ENCODE measurements around the gene AK8. TPM values are rescaled to one million over a fixed set of nuclear protein-coding genes. Genes with fewer than 3 reads are reported as not detected.
"Not testable (repeated sequence)": the region's sequence is repeated elsewhere in the genome, so short reads cannot be mapped to it uniquely, and the experiment has no call there.

Gene AK8
- polyA plus RNA-seq, 5 donors: 1.4 to 4.6 (median 3.5) TPM

DNA sequence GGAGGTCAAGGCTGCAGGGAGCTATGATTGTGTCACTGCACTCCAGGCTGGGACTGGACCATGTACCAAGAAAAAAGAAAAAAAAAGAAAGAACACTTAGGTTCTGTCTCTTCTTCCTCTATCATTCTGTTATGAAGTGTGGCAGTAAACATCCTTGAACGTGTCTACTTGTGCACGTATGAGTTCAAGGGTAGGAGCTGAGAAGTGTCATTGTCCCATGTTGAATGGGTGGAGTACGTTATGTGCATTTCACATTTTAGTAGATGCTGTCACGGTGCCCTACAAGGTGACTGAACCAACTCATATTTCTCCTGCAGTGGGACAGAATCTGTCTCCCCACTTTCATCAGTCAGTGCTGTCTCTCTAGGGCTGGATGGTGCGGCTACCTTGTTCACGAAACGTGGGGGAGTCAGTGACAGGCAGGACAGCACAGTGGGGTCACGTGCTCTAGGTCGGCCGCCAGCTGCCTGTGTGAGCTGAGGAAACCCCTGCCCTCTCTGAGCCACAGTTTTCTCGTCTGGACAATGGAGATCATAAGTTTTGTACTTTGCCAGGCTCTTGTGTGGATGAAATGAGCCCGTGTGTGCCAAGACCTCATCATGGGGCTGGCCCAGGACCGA lies 160.6 kb downstream of the AK8 start:
- no peak for DNase-seq

DNA sequence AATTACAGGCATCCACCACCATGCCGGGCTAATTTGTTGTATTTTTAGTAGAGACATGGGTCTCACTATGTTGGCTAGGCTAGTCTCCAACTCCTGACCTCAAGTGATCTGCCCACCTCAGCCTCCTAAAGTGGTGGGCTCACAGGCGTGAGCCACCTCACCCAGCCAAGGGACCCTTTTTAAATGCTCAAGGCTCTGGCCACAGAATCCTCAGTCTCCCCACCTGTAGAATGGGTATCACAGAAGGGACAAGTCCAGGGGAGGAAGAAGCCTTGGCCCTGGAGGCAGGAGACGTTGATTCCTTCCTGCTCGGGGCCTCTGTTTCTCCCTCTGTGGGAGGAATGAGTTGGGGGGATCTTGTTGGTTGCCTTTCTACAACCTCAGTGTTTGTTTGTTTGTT lies 162.1 kb downstream of the AK8 start:
- no peak for DNase-seq

DNA sequence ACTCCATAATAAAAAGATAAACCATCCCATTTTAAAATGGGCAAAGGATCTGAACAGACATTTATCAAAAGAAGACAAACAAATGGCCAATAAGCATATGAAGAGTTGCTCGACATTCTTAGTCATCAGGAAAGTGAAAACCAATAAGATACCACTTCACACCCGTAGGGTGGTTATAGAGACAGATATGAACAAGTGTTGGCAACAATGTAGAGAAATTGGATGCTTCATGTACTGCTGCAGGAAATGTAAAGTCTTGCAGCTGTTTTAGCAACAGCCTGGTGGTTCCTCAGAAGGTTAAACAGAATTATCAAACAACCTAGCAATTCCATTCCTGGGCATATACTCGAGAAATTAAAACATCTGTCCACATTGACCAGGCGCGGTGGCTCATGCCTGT lies 165.3 kb downstream of the AK8 start:
- DNase-seq: no peak

DNA sequence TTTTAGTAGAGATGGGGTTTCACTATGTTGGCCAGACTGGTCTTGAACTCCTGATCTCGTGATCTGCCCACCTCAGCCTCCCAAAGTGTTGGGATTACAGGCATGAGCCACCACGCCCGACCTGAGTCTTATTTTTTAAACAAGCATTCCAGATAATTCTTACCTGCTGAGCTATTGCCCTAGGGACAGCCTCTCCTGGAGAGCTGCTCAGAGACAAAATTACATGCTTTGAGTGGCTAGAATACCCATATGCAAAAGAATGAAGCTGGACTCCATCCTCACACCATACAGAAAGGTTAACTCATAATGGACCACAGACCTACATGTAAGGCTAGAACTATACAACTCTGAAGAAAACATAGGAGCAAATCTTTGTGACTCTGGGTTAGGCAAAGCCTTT lies 166.2 kb downstream of the AK8 start:
- no peak for DNase-seq

DNA sequence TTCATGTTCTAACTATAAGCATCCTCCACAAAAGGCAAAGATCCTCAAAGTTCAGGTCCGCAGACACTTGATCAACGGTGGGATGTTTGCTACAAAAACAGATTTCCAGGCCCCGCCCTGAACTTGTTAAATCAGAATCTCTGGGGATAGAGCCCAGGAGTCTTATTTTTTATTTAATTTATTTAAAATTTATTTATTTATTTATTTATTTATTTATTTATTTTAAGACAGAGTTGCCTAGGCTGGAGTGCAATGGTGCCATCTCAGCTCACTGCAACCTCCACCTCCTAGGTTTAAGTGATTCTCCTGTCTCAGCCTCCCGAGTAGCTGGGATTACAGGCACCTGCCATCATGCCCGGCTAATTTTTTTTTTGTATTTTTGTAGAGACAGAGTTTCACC lies 166.9 kb downstream of the AK8 start:
- DNase-seq: not testable (repeated sequence)

DNA sequence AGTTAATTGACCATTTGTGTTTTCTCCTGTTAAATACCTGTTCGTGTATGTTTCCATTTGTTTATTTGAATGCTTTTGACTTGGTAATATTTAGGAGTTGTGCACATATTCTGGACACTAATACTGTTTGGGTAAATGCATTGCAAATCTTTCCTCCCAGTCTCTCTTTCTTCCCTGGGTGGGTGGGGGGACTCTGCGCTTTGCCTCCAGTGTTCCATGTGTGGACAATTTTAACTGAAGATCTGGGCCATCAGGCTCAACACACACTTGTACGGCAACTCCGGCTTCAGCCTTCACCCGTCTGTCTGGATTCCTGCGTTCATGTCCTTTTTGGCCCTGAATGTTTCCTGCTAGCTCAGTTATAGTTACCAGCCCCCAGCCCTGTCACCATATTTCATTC lies 167.8 kb downstream of the AK8 start:
- no peak for DNase-seq

DNA sequence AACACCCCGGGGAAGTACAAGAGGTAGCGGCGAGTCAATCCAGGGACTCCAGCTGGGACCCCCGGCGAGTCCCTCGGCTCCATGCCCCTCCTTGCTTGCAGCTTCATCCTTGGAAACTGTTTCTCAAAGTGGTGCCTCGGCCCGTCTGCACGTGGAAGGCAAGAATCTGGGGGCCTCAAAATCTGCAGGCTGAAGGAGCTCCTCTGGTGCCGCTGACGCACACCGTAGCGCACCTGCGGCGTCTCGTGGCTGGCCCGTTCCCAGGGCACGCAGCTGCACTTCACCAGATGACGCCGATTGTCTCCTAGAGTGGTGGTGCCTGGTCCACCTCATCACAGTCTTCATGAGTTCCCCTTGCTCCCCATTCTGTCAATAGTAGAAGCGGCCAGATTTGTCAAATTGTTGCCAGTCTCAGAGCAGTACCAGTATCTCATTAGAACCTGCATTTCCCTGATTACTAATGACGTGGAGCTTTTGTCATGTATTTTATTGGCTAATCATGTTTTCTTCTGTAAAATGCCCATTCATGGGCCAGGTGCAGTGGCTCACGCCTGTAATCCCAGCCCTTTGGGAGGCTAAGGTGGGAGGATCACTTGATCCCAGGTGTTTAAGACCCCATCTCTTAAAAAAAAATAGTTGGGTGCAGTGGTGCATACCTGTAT lies 169.2 kb downstream of the AK8 start:
- no peak for DNase-seq

DNA sequence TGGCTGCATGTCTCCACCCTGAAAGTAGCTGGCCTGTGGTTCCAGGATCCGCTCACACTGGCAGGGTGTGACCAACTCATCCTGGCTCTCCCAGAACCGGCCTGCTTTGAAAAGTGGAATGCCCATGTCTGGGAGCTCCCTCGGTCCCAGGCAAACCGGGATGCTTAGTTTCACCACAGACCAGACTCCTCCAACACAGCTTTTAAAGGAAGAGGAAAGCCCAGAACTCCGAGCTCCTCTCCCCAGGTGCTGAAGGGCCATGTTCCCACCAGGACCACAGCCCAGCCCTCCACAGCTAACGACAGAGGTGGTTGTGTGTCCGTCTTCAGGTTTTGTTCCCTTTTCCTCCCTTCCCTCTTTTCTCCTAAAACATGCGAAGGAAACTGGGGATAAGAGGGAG lies 169.8 kb downstream of the AK8 start:
- no peak for DNase-seq

DNA sequence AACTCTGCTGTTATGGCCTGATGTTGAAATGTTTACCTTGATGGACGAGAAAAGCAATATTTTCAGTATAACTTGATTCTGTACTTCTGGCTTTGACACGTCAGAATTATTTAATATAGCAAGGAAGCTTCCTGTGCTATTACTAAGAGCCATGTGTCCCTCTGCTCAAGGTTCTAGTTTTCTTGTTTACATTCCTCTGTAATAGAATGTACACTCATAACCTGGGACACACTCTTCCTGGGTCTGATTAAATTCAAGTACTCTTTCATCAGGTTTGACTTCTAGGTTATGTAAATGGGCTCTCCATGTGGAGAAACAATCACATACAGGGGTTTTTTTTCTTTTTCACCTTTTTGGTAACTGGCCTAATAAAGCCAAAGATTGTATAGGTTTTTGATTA lies 174.7 kb downstream of the AK8 start:
- no peak for DNase-seq

DNA sequence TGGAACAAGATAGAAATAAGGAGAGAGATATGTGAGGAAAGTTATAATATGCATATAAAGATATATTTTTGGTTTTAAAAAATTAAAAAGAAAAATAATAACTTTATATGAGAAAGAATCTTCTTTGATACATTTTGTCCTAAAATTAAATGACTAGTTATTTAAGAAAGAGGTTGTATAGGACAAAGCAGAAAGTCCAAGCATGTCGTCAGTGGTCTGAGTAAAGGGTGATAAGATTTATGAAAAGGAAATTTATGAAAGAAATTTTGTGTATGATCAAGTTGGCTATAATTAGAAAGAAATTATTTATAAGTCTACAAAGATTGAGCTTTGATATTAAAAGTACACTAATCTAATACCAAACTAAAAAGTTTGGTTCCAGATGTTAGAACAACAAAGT lies 175.8 kb downstream of the AK8 start:
- no peak for DNase-seq

DNA sequence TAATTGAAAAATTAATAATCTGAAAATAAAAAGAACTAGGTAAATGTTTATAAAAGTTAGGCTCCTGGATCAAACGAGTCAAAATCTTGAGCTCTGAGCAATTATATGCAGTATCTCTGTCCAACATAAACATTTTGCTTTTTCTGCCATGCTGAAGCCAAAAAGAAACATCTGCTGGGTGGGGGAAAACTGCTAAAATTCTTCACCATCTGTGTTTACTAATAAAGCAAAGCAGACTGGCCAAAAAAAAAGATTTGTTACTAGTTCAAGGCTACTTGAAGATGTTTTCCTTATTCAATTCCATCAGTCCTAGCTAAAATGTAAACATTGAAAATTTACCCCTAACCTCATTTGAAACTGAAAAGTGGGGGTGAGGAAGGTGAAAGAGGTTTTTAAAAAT lies 178.1 kb downstream of the AK8 start:
- peak; percentile 58 to 66 for DNase-seq

DNA sequence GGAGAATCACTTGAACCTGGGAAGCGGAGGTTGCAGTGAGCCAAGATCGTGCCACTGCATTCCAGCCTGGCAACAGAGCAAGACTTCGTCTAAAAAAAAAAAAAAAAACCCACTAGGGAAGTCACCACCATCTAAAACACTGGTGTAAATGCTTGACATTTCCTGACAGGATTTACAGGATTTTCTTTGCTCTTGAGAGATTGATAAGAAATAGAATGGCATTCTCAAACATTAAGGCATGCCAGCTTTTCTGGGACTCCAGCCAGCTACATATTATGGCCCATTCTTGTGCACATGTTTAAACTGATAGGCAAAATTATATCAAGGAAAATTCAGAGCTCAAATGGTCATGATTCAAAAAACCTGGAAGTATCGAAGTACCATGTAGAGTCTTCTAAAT lies 179.1 kb downstream of the AK8 start:
- peak; percentile 60 to 65 for DNase-seq

DNA sequence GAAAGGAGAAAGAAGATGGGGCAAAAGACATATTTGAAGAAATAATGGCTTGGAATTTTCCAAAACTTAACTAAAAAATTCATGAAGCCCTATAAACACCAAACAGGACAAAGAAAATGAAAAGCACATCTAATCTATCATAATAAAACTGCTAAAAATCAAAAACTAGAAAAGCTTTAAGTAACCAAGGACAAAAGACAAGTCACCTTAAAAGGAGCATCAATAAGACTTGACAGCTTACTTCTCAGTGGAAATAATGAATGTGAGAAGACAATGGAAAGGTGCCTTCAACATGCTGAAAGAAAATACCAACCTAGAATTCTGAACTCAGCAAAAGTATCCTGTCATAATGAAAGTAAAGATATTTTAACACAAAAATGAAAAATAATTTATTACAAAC lies 180.9 kb downstream of the AK8 start:
- DNase-seq: no peak

DNA sequence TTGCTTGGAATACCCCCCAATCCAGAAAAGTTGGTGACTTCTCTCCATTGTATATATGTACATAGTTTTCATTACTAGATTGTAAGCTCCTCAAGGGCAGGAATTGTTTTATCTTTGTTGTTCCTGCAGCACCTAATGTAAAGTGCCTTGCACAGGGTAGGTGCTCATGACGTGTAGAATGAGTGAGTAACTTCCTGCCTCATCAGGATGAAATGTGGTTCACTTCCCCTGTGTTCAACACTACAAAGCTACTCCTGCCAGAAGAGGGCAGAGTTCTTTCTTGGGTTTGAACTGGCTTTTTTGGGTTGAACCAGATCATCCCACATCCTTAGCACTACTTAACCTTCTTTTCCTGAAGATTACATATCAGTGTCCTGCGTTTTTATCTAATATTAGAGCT lies 183.9 kb downstream of the AK8 start:
- no peak for DNase-seq

DNA sequence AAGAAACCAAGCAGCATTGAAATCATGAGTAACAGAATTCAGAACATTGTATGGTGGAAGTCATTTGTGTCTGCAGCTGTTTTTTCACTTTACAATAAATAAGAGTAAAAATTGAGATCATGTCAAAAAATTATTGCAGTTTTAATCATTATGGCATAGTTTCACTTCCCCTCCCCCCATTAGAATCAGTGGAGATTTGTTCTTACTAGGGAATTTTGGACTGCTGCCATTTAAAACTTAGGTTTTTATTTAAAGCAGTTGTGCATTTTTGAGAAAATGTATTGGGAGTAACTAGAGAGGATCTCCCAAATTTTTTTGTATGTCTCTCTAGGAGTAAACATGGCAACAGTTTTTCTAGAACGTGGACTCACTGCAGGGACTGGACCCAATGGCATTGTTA lies 187.4 kb downstream of the AK8 start:
- DNase-seq: peak in 1 of 2 donors; percentile 49

DNA sequence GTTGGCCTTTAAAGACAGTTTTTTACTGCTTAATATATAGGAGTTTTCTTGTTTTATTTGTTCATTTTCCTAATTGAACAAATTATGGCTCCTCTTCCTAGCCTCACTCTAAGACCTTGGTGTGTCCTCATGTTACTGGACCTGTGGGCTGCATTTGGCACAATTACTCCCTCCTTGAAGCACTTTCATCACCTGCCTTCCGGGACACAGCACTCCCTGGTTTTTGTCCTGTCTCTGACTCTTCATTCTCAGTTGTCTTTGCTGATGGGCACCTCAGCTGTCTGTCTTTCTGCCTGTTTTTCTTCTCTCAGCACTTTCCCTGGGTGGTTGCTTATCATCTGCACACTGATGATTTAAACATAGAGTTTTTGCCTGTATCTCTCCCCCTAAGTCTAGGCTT lies 194.2 kb downstream of the AK8 start:
- no peak for DNase-seq

DNA sequence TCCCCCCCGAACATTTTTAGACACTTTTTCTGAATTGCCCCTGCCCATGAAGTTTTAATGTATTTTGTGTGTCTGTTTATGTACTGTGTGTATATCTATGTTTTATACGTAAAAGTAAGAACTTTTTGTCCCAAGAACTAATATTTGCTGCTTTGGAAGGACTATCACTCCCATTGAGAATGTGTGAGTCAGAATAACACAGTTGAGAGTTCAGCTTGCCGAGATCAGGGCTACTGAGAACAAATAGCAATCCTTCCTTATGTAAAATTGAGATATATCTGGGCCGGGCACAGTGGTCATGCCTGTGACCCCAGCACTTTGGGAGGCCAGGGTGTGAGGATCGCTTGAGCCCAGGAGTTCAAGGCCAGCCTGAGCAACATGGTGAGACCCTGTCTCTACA lies 196.5 kb downstream of the AK8 start:
- no peak for DNase-seq

DNA sequence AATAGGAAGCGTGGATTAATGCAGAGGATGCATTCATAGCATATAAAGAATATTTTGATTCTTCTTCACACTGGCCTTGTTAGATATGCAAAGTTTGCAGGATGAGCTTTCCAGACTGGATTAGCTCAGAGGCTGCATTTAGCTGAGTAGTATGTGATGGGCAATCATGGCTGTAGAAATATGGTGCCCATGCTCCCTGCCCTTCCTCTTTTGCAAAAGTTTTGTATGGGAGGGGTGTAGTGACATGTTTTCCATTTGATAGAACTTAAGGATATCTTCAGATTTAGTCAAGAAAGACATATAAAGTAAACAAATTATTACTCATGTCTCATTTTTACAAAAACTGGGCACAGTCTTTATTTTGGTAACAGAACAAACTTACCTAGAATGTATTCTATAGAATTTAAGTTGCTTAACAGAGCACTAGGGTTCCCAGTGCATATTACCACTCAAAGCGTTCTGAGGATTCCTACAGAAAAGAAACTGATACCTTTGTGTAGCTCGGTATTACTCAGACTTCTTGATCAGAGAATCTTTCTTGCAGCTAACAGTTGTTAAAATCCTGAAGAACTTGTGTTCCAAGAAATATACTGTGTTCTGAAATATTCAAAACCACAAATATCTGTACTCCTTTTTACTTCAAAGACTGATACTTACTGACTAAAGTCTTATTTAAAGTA lies 198.0 kb downstream of the AK8 start:
- DNase-seq: no peak

DNA sequence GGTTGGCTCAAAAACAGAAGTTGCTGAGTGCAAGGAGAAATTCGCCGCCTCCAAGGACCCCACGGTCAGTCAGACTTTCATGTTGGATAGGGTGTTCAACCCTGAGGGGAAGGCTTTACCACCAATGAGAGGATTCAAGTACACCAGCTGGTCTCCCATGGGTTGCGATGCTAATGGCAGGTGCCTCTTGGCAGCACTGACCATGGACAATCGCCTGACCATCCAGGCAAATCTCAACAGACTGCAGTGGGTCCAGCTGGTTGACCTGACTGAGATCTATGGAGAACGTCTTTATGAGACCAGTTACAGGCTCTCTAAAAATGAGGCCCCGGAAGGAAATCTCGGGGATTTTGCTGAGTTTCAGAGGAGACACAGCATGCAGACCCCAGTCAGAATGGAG lies 200.1 kb downstream of the AK8 start:
- no peak for DNase-seq
